HG03432 (cell line): Measurements from ENCODE around the gene C3.
"Not testable (repeated sequence)": the region's sequence is repeated elsewhere in the genome, so short reads cannot be mapped to it uniquely, and the experiment has no call there.

Experiments used
- ATAC-seq: cut with Tn5 transposase; IDR thresholded peaks from one replicate; pipeline ENCODE4 v1.9.1; 2021; ENCODE audit warnings: mild to moderate bottlenecking, moderate library complexity; ENCODE audit not compliant: unreplicated experiment

Gene C3

GRCh38 chr19:6667114-6667627 lies 53.3 kb downstream of the C3 start:
- ATAC-seq = no peak

- ATAC-seq = no peak
Measured at GRCh38 chr19:6664916-6665315, 55.5 kb downstream of the C3 start.

DNA sequence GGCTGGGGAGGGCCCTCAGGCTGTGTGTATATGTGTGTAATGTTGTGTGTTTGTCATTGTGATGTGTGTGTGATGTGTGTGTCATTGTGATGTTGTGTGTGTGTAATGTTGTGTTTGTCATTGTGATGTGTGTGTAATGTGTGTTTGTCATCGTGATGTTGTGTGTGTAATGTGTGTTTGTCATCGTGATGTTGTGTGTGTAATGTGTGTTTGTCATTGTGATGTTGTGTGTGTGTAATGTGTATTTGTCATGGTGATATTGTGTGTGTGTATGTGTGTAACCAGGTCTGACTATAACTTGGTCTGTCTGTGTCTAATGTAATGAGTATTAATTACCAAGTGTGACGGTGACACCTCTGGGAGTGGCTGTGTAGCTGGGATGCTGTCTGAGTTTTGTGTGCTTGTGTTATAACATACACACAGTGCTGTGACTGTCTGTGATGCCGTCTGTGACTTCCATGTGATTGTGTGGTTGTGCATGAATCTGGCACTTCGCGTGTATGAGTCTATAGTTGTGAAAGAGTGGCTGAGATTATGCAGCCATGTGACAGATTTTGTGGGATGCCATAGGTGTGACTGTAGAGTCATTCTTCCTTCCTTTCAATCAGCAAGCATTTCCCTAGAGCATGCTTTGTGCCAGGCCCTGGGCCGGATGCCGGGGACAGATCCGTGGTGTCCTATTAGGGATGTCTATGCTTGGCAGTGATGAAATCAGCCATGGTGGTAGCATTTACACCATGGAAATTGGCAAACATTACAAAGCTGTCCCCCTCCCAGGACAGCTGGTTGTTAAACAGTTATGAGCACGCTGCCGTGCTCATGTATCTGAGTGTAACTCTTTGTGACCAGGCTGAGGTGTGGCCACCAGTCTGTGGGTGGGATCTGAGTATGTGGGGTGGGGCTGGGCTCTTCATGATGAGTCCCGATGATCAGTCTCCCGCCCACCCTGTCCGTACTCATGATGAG lies 56.9 kb downstream of the C3 start:
- ATAC-seq = no peak

DNA sequence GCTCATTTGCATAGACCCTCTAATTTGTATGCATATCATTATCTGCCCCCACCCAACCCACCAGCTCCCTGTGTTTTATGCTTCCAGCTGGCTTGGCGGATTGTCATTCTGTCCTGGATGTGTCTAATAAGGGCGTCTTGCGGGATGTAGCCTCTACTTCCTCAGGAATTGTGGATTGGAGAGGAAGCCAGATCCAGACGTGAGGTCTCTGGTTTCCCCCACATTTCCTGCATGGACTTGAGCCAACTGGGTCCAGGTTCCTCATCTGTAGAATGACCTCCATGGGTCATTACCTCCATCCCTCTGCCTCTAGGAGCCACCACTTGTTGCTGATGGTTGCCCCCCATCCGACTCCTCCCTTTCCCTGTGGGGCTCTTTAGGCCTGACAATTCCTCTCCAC lies 57.7 kb downstream of the C3 start:
- no peak for ATAC-seq

DNA sequence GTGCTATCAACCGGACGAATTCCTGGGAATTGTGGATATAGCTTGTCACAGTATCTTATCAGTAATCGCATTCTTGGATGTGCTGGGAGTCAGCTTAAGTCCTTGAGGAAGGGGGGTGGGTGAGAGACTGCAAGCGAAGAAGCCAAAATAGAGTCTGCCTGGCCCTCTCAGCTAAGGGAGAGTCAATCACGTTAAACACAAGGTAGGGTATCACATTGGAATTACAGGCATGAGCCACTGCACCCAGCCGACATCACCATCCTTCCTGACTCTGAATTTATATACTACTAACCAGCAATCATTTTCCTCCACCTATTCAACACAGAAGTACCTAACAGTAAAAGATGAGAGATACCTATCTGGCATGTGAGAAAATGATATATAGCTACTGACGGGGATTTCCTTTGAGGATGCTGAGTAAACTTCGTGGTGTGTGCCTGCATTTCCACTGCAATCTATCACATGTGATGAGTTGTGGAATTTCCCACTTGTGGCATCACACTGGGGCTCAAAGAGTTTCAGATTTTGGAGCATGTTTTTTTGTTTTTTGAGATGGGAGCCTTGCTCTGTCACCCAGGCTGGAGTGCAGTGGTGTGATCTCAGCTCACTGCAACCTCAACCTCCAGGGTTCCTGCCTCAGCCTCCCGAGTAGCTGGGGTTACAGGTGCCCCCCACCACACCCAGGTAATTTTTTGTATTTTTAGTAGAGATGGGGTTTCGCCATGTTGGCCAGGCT lies 58.8 kb downstream of the C3 start:
- peak; percentile 38 for ATAC-seq

DNA sequence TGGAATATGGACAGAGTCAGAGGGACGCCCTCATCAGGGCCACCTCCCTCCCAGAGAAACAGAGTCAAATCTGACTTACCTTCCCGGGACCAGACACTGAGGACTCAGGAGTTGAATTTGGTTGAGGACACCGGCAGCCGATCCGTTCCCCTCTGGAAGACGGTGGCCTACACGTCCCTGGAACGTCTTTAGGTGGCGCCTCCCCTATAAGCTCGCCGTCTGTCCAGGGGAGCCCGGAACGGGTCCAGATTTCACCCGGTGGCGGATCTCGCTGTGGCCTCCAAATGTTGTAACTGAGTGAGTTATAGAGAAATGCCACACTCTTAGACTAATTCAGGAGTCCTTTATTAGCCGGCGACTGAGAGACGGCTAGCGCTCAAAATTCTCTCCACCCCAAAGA lies 59.5 kb downstream of the C3 start:
- no peak for ATAC-seq

GRCh38 chr19:6656390-6656789 lies 64.1 kb downstream of the C3 start:
- ATAC-seq = not testable (repeated sequence)

DNA sequence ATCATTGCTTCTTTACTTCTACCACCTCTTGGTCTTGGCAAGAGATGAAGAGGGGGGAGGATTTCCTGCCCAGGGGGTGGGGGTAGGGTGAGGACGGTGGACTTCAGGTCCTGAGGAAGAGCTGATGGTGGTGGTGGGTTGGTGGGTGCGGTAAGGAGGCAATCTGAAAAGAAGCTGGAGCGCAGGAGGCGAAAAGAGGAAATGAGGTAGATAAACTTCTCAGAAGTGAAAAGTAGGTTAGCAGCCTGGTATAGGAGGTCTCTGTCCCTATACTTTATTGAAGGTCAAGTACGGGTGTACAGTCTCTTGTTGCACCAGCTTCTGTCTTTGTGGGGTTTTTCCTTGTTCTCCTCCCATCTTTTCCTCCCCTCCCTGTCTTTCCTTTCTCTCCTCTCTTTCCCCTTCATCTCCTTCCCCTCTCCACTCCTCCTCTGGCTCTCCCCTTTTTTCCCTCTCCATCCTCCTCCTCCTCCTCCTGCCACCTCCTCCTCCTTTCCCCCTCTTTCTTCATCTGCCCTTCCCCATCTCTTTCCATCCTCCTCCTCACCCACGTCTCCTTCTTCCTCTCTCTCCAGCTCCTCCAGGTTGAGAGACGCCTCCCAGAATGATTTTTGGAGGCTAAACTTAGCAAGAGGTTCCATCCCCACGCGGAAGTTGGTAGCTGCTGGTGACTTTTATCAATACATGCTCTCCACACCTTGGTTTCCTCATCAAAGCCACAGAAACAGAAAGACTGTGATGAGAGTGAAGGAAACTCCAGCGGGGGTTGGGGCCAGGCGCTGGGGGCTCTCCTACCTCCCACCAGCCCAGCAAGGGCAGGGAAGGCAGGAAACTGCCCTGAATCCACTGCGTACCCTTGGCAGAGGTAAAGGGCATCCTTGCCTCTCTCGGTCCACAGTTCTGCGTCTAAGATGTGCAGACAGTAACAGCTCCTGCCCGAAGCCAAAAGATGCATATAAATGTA lies 65.8 kb downstream of the C3 start:
- ATAC-seq = no peak

GRCh38 chr19:6652805-6653094 lies 67.7 kb downstream of the C3 start:
- ATAC-seq = no peak

GRCh38 chr19:6651965-6652804 lies 68.3 kb downstream of the C3 start:
- no peak for ATAC-seq

DNA sequence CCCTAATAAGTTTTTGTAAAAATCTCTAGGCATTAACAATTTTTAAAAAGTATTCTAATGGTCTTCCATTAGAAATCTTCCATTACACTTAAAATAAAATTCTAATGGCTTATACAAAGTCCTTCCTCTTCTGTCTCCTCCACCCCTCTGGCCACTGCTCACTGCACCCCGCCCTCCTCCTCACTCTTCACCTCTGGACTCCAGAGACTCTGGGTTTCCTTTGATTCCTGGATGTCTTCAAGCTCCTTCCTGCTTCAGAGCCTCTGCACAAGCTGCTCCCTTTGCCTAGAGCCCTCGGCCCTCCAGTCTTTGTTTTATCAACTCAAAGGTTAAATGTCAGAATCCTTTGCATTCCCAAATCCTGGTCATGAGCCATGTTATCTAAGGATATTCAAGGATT lies 71.3 kb downstream of the C3 start:
- ATAC-seq = no peak

GRCh38 chr19:6648141-6648715 lies 72.2 kb downstream of the C3 start:
- no peak for ATAC-seq

DNA sequence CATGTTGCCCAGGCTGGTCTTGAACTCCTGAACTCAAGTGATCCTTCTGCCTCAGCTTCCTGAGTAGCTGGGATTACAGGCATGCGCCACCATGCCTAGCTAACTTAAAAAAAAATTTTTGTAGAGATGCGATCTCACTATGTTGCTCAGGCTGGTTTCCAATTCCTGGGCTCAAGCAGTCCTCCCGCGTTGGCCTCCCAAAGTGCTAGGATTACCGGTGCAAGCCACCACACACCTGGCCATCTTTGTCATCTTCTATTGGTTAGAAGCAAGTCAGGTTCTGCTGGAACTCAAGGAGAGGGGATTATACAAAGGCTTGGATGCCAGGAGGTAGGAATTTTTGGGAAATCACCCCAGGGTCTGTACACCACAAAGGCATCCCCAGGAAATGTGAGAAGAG lies 75.7 kb downstream of the C3 start:
- ATAC-seq = no peak

- ATAC-seq = not testable (repeated sequence)
Measured at GRCh38 chr19:6640333-6640732, 80.1 kb downstream of the C3 start.

DNA sequence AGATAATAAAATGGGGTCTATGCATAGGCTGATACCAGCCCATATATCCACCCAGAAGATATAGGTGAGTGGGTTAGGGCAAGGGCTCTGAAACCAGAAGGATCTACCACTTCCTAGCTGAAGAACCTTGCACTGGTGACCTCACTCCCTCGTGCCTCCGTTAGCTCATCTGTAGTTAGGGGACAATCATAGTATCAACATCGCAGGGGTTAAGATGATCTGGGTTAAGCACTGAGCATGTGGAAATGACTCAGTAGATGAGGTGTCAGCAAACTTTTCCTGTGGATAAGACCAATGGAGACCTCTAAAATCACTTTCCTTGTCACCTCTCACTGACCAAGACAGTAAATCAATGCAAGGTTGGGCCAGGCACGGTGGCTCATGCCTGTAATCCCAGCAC lies 81.0 kb downstream of the C3 start:
- no peak for ATAC-seq

- not testable (repeated sequence) for ATAC-seq
Measured at GRCh38 chr19:6633456-6633813, 87.0 kb downstream of the C3 start.

DNA sequence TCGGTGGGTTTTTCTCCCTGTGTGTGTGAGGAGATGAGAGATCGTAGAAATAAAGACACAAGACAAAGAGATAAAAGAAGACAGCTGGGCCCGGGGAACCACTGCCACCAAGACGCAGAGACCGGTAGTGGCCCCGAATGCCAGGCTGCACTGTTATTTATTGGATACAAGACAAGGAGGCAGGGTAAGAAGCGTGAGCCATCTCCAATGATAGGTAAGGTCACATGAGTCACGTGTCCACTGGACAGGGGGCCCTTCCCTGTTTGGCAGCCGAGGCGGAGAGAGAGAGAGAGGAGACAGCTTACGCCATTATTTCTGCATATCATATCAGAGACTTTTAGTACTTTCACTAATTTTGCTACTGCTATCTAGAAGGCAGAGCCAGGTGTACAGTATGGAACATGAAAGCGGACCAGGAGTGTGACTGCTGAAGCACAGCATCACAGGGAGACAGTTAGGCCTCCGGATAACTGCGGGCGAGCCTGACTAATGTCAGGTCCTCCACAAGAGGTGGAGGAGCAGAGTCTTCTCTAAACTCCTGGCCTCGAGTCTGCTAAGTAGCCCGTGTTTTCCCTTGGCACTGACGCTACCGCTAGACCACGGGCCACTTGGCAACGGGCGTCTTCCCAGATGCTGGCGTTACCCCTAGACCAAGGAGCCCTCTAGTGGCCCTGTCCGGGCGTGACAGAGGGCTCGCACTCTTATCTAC lies 87.5 kb downstream of the C3 start:
- ATAC-seq = not testable (repeated sequence)

DNA sequence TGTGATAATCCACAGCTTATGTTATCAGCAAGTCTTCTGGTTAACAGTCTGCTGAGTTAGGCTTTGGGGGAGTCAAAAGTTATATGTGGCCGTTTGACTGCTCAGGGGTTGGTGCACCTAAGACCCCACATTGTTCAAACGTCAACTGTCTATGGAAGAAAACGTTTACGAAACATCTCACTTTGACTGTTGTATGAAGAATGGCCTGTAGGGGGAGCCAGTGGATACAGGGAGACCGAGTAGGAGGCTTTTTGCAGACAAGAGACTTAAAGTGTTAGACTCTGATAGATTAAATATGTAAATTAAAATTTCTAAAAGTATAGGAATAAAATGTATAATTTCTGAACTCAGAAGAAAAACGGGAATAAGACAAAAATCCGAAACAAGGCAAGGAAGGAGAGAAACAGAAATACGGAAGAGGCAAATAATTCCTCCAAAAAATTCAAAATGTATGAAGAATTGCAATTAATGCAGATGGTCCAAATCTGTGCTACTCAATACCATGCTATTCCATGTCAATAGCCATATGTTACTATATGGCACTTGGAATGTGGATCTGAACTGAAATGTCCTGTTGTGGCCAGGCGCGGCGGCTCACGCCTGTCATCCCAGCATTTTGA lies 88.3 kb downstream of the C3 start:
- ATAC-seq = no peak
